Fibroblast of the aortic adventitia (primary cell): ENCODE measurements around the gene ROR1. TPM values are rescaled to one million over a fixed set of nuclear protein-coding genes. Genes with fewer than 3 reads are reported as not detected.

Experiments used
- DNase-seq: peaks from one replicate; pipeline ENCODE4 v3.0.0-alpha.2; 2010; ENCODE audit warnings: low read depth
- H3K4me3 ChIP-seq: 2 replicates; pipeline ENCODE4 v1.5.1; 2011; ENCODE audit warnings: low read depth, mild to moderate bottlenecking, control low read depth, low read length, moderate library complexity
- CTCF ChIP-seq: IDR thresholded peaks from 2 replicates; pipeline ENCODE4 v1.5.1; 2011; ENCODE audit warnings: mild to moderate bottlenecking, low read length, control low read depth, inconsistent platforms; ENCODE audit not compliant: insufficient read depth
- total RNA-seq: library from RNA; depleted of rRNA; stranded (reverse); fragments of >200 nt; gene quantifications from 2 replicates; pipeline ENCODE4 v1.2.3, GENCODE V29; 2012; ENCODE audit warnings: low replicate concordance

The ROR1 gene
- total RNA-seq, 1 donor, result 18.8 TPM

GRCh38 chr1:64147045-64147724 is 373.4 kb downstream of the ROR1 start:
- H3K4me3 ChIP-seq, result no peak overlapping the region
- DNase-seq, result no peak
- no peak for TF ChIP-seq CTCF

GRCh38 chr1:64147759-64148158 is 373.9 kb downstream of the ROR1 start:
- no peak overlapping the region for H3K4me3 ChIP-seq
- TF ChIP-seq CTCF, result no peak
- DNase-seq, result peak; percentile 32

GRCh38 chr1:64150266-64150665 is 376.4 kb downstream of the ROR1 start:
- no peak overlapping the region for H3K4me3 ChIP-seq
- DNase-seq, result no peak
- no peak for TF ChIP-seq CTCF

- no peak overlapping the region for H3K4me3 ChIP-seq
- TF ChIP-seq CTCF, result no peak
- DNase-seq, result no peak
Measured at GRCh38 chr1:64150729-64151230, 377.0 kb downstream of the ROR1 start.

GRCh38 chr1:64155278-64155677 is 381.5 kb downstream of the ROR1 start:
- no peak for TF ChIP-seq CTCF
- H3K4me3 ChIP-seq, result no peak overlapping the region
- no peak for DNase-seq

GRCh38 chr1:64161357-64161941 is 387.6 kb downstream of the ROR1 start:
- no peak overlapping the region for H3K4me3 ChIP-seq
- peak; percentile 95 for DNase-seq
- peak; percentile 5 for TF ChIP-seq CTCF

GRCh38 chr1:64162151-64162550 is 388.3 kb downstream of the ROR1 start:
- no peak for TF ChIP-seq CTCF
- H3K4me3 ChIP-seq, result no peak overlapping the region

More at GRCh38 chr1:64162151-64162550, 388.3 kb downstream of the ROR1 start:
- DNase-seq, result no peak
